ENCODE data around the gene ETHE1.

The ETHE1 gene

GRCh38 chr19:43481701-43482100, 45.3 kb downstream of the ETHE1 start:
- H3K27ac ChIP-seq (ENCODE audit: low read length, poor library complexity, severe bottlenecking) = no peak overlapping the region
- no peak overlapping the region for H2BK120ac ChIP-seq (ENCODE audit: low read depth, low read length)
- no peak overlapping the region for H2BK15ac ChIP-seq (ENCODE audit: low read depth, poor library complexity, severe bottlenecking)
- no peak overlapping the region for H3K4ac ChIP-seq (ENCODE audit: low read depth in 1 of 2, low read length in 2 of 2)
- no peak overlapping the region for H2BK12ac ChIP-seq (ENCODE audit: low read length in 2 of 2)
- no peak overlapping the region for H4K8ac ChIP-seq (ENCODE audit: low read length)
- no peak overlapping the region for H3K9ac ChIP-seq (ENCODE audit: low read length)
- H4K91ac ChIP-seq (ENCODE audit: low read length) = no peak overlapping the region
- 93% methylated on average over 4 of the region's 6 CpGs for WGBS
- H3K79me1 ChIP-seq (replicated peaks; ENCODE audit: low read length, poor library complexity, severe bottlenecking) = no peaks in the 10 kb centered on the region
- no peak overlapping the region for H3K4me3 ChIP-seq (ENCODE audit: insufficient read depth in 1 of 2, low read depth in 1 of 2, low read length in 2 of 2)
- H2AFZ ChIP-seq (ENCODE audit: low read depth, low read length) = no peak overlapping the region
- H3K36me3 ChIP-seq (ENCODE audit: control insufficient read depth in 1 of 2, insufficient read depth in 2 of 2, low read depth in 1 of 2, low read length in 2 of 2) = peaks cover 0 to 19% of the 10 kb centered on the region in 2 experiments
- H3K4me2 ChIP-seq (ENCODE audit: low read length, poor library complexity, severe bottlenecking) = no peak overlapping the region
- H2BK5ac ChIP-seq (ENCODE audit: low read depth, low read length, poor library complexity, severe bottlenecking) = no peak overlapping the region
- no peak overlapping the region for H3K18ac ChIP-seq (ENCODE audit: low read depth in 1 of 2, low read length in 2 of 2)
- H3K27me3 ChIP-seq (ENCODE audit: control insufficient read depth in 1 of 2, insufficient read depth in 1 of 2, low read length in 2 of 2) = no peaks in the 10 kb centered on the region
- no peak overlapping the region for H3K23ac ChIP-seq (ENCODE audit: low read length in 2 of 2)
- DNase-seq = no peak
- no peaks in the 10 kb centered on the region for H3K9me3 ChIP-seq (ENCODE audit: control insufficient read depth, low read length)
- no peak overlapping the region for H3K14ac ChIP-seq (ENCODE audit: low read length in 2 of 2)
- no peak overlapping the region for H2AK5ac ChIP-seq (ENCODE audit: low read length, severe bottlenecking)
- H3K4me1 ChIP-seq (ENCODE audit: control insufficient read depth, insufficient read depth, low read depth, low read length) = peaks cover 3% of the 10 kb centered on the region

DNA sequence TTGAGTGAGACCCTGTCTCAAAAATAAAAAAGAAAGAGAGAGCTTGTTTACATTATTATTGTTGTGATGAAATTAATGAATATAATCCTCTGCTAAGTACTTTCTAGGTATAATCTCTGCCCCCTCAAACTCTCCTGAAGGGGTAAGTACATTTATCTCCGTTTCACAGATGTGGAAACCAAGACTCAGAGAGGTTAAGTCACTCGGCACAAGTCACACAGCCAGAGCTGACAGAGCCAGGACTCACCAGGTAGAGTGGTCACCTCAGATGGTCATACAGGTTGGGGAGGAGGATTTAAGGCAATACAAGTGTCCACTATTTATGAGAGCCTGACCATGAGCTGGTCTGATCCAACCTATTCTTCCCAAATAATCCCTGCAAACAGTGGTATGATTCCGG, 46.4 kb downstream of the ETHE1 start:
- Histone ChIP-seq H3K9ac (ENCODE audit: low read length) (no peak overlapping the region), H4K91ac (ENCODE audit: low read length) (no peak overlapping the region), H3K4ac (ENCODE audit: low read depth in 1 of 2, low read length in 2 of 2) (no peak overlapping the region), H3K4me3 (ENCODE audit: insufficient read depth in 1 of 2, low read depth in 1 of 2, low read length in 2 of 2) (no peak overlapping the region), H3K4me1 (ENCODE audit: control insufficient read depth, insufficient read depth, low read depth, low read length) (peaks cover 3% of the 10 kb centered on the region), H3K27me3 (ENCODE audit: control insufficient read depth in 1 of 2, insufficient read depth in 1 of 2, low read length in 2 of 2) (no peaks in the 10 kb centered on the region), H3K36me3 (ENCODE audit: control insufficient read depth in 1 of 2, insufficient read depth in 2 of 2, low read depth in 1 of 2, low read length in 2 of 2) (peaks cover 0 to 15% of the 10 kb centered on the region in 2 experiments), H2BK15ac (ENCODE audit: low read depth, poor library complexity, severe bottlenecking) (no peak overlapping the region), H3K23ac (ENCODE audit: low read length in 2 of 2) (no peak overlapping the region), H2AK5ac (ENCODE audit: low read length, severe bottlenecking) (no peak overlapping the region), H2BK5ac (ENCODE audit: low read depth, low read length, poor library complexity, severe bottlenecking) (no peak overlapping the region), H3K79me1 (replicated peaks; ENCODE audit: low read length, poor library complexity, severe bottlenecking) (no peaks in the 10 kb centered on the region), H3K18ac (ENCODE audit: low read depth in 1 of 2, low read length in 2 of 2) (no peak overlapping the region), H2BK12ac (ENCODE audit: low read length in 2 of 2) (no peak overlapping the region), H3K14ac (ENCODE audit: low read length in 2 of 2) (no peak overlapping the region), H4K8ac (ENCODE audit: low read length) (no peak overlapping the region), H2BK120ac (ENCODE audit: low read depth, low read length) (no peak overlapping the region), H2AFZ (ENCODE audit: low read depth, low read length) (no peak overlapping the region), H3K4me2 (ENCODE audit: low read length, poor library complexity, severe bottlenecking) (no peak overlapping the region), H3K9me3 (ENCODE audit: control insufficient read depth, low read length) (no peaks in the 10 kb centered on the region), H3K27ac (ENCODE audit: low read length, poor library complexity, severe bottlenecking) (no peak overlapping the region)
- no peak for DNase-seq
- WGBS = 96% methylated on average over 3 of the region's 3 CpGs

GRCh38 chr19:43479961-43480561, 46.9 kb downstream of the ETHE1 start:
- Histone ChIP-seq H2BK5ac (ENCODE audit: low read depth, low read length, poor library complexity, severe bottlenecking) (no peak overlapping the region), H3K79me1 (replicated peaks; ENCODE audit: low read length, poor library complexity, severe bottlenecking) (no peaks in the 10 kb centered on the region), H2BK120ac (ENCODE audit: low read depth, low read length) (no peak overlapping the region), H3K36me3 (ENCODE audit: control insufficient read depth in 1 of 2, insufficient read depth in 2 of 2, low read depth in 1 of 2, low read length in 2 of 2) (peaks cover 0 to 15% of the 10 kb centered on the region in 2 experiments), H3K4me1 (ENCODE audit: control insufficient read depth, insufficient read depth, low read depth, low read length) (peaks cover 3% of the 10 kb centered on the region), H3K4me2 (ENCODE audit: low read length, poor library complexity, severe bottlenecking) (no peak overlapping the region), H2AK5ac (ENCODE audit: low read length, severe bottlenecking) (no peak overlapping the region), H4K91ac (ENCODE audit: low read length) (no peak overlapping the region), H3K9ac (ENCODE audit: low read length) (no peak overlapping the region), H3K14ac (ENCODE audit: low read length in 2 of 2) (no peak overlapping the region), H3K18ac (ENCODE audit: low read depth in 1 of 2, low read length in 2 of 2) (no peak overlapping the region), H3K4me3 (ENCODE audit: insufficient read depth in 1 of 2, low read depth in 1 of 2, low read length in 2 of 2) (no peak overlapping the region), H3K9me3 (ENCODE audit: control insufficient read depth, low read length) (no peaks in the 10 kb centered on the region), H2BK15ac (ENCODE audit: low read depth, poor library complexity, severe bottlenecking) (no peak overlapping the region), H2AFZ (ENCODE audit: low read depth, low read length) (no peak overlapping the region), H3K4ac (ENCODE audit: low read depth in 1 of 2, low read length in 2 of 2) (no peak overlapping the region), H4K8ac (ENCODE audit: low read length) (no peak overlapping the region), H3K27me3 (ENCODE audit: control insufficient read depth in 1 of 2, insufficient read depth in 1 of 2, low read length in 2 of 2) (no peaks in the 10 kb centered on the region), H3K27ac (ENCODE audit: low read length, poor library complexity, severe bottlenecking) (no peak overlapping the region), H2BK12ac (ENCODE audit: low read length in 2 of 2) (no peak overlapping the region), H3K23ac (ENCODE audit: low read length in 2 of 2) (no peak overlapping the region)
- DNase-seq = no peak
- 96% methylated on average over 3 of the region's 4 CpGs for WGBS

DNA sequence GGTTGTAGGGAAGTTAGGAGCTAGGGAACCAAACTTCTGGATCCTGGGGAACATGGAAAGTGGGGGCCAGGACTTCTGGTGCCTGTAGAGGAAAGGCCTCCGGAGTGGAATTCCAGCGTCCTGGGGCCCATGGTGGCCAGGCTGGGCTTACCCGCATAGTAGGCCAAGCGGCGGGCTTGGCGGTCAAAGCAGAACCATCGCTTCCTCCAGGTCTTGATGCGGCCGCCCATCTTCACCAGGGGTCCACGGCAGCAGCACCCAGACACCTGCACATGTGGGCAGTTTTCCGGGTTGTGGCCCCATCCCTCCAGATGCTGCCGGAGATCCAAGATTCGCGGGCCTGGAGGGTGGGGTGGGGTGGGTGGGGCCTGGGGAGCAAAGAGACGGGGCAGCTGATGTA, 47.8 kb downstream of the ETHE1 start:
- Histone ChIP-seq H3K4me3 (ENCODE audit: insufficient read depth in 1 of 2, low read depth in 1 of 2, low read length in 2 of 2) (no peak overlapping the region), H3K9me3 (ENCODE audit: control insufficient read depth, low read length) (no peaks in the 10 kb centered on the region), H4K91ac (ENCODE audit: low read length) (no peak overlapping the region), H3K14ac (ENCODE audit: low read length in 2 of 2) (no peak overlapping the region), H3K79me1 (replicated peaks; ENCODE audit: low read length, poor library complexity, severe bottlenecking) (no peaks in the 10 kb centered on the region), H2BK5ac (ENCODE audit: low read depth, low read length, poor library complexity, severe bottlenecking) (no peak overlapping the region), H2AK5ac (ENCODE audit: low read length, severe bottlenecking) (no peak overlapping the region), H3K9ac (ENCODE audit: low read length) (no peak overlapping the region), H3K27me3 (ENCODE audit: control insufficient read depth in 1 of 2, insufficient read depth in 1 of 2, low read length in 2 of 2) (no peaks in the 10 kb centered on the region), H3K36me3 (ENCODE audit: control insufficient read depth in 1 of 2, insufficient read depth in 2 of 2, low read depth in 1 of 2, low read length in 2 of 2) (peaks cover 0 to 15% of the 10 kb centered on the region in 2 experiments), H3K4me1 (ENCODE audit: control insufficient read depth, insufficient read depth, low read depth, low read length) (peaks cover 6% of the 10 kb centered on the region), H3K18ac (ENCODE audit: low read depth in 1 of 2, low read length in 2 of 2) (no peak overlapping the region), H4K8ac (ENCODE audit: low read length) (no peak overlapping the region), H3K23ac (ENCODE audit: low read length in 2 of 2) (no peak overlapping the region), H2AFZ (ENCODE audit: low read depth, low read length) (no peak overlapping the region), H3K4ac (ENCODE audit: low read depth in 1 of 2, low read length in 2 of 2) (no peak overlapping the region), H2BK12ac (ENCODE audit: low read length in 2 of 2) (no peak overlapping the region), H3K27ac (ENCODE audit: low read length, poor library complexity, severe bottlenecking) (no peak overlapping the region), H2BK120ac (ENCODE audit: low read depth, low read length) (no peak overlapping the region), H2BK15ac (ENCODE audit: low read depth, poor library complexity, severe bottlenecking) (no peak overlapping the region), H3K4me2 (ENCODE audit: low read length, poor library complexity, severe bottlenecking) (no peak overlapping the region)
- no peak for DNase-seq
- WGBS = 85% methylated on average over 15 of the region's 15 CpGs
